HFFc6 (cell line): ENCODE results near the gene AKNA. TPM values are rescaled to one million over a fixed set of nuclear protein-coding genes. Genes with fewer than 3 reads are reported as not detected.

Source experiments
- DNase-seq: peaks from one replicate; pipeline ENCODE4 v3.0.0-alpha.2; 2018
- H3K27ac Mint-ChIP-seq: 2 replicates; pipeline ENCODE4 v1.8.0; 2020; ENCODE audit warnings: mild to moderate bottlenecking, mixed read lengths
- H3K27me3 Mint-ChIP-seq: 2 replicates; pipeline ENCODE4 v1.8.0; 2021; ENCODE audit warnings: mild to moderate bottlenecking, moderate library complexity, mixed read lengths; ENCODE audit not compliant: insufficient read depth
- H3K36me3 Mint-ChIP-seq: 2 replicates; pipeline ENCODE4 v1.8.0; 2021; ENCODE audit warnings: low read depth, mixed read lengths
- H3K4me1 Mint-ChIP-seq: 2 replicates; pipeline ENCODE4 v1.8.0; 2020; ENCODE audit warnings: low read depth, mixed read lengths
- H3K4me3 Mint-ChIP-seq: 2 replicates; pipeline ENCODE4 v1.8.0; 2020; ENCODE audit warnings: mild to moderate bottlenecking, moderate library complexity, mixed read lengths
- H3K9me3 Mint-ChIP-seq: 2 replicates; pipeline ENCODE4 v1.8.0; 2020; ENCODE audit warnings: mild to moderate bottlenecking, mixed read lengths
- total RNA-seq, 6 experiments: library from RNA; stranded (reverse); fragmentation: NEBNext Ultra II Directional; extraction: Animal tissue kit (Norgen Biotek cat#: 25700); gene quantifications; 2 replicates in 1 of 6; 3 replicates in 5 of 6; pipeline ENCODE4 v1.2.3, GENCODE V29; 2021
- TF ChIP-seq, protein P1 (sequence below): fragments of 200-600 bp; sonication (generic); IDR thresholded peaks from 2 replicates; pipeline ENCODE4 v1.5.0; 2021; ENCODE audit warnings: antibody characterized with exemption, mild to moderate bottlenecking

The AKNA gene
- total RNA-seq, 6 experiments from 2014 or later = 9.3 to 13.1 (median 11.5) TPM

DNA sequence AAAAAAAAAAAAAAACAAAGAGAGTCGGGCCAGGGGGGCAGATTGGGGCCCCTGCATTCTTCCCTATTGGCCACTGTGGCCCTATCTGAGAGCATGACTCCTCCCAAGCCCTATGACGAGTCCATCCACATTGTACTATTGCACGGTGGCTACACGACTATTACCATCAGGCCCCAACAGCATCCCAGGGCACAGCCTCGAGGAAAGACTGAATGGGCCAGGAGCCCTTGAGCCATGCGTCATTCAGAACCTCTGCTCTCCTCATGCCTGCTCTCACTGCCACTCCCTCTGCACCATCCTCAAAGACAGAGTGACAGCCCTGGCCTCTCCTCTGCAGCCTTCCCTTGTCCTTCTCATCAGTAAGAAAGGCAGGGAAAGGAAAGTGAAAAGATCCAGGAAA lies 85.1 kb downstream of the AKNA start:
- no peak overlapping the region for H3K4me3 Mint-ChIP-seq
- peaks cover 7% of the 10 kb centered on the region for H3K36me3 Mint-ChIP-seq
- H3K27me3 Mint-ChIP-seq = peaks cover 5% of the 10 kb centered on the region
- peaks cover 3% of the 10 kb centered on the region; the same call in 1 of the 2 replicates for H3K4me1 Mint-ChIP-seq
- TF ChIP-seq, protein P1, sequence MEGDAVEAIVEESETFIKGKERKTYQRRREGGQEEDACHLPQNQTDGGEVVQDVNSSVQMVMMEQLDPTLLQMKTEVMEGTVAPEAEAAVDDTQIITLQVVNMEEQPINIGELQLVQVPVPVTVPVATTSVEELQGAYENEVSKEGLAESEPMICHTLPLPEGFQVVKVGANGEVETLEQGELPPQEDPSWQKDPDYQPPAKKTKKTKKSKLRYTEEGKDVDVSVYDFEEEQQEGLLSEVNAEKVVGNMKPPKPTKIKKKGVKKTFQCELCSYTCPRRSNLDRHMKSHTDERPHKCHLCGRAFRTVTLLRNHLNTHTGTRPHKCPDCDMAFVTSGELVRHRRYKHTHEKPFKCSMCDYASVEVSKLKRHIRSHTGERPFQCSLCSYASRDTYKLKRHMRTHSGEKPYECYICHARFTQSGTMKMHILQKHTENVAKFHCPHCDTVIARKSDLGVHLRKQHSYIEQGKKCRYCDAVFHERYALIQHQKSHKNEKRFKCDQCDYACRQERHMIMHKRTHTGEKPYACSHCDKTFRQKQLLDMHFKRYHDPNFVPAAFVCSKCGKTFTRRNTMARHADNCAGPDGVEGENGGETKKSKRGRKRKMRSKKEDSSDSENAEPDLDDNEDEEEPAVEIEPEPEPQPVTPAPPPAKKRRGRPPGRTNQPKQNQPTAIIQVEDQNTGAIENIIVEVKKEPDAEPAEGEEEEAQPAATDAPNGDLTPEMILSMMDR = no peak
- H3K27ac Mint-ChIP-seq = no peak overlapping the region
- no peak for DNase-seq
- H3K9me3 Mint-ChIP-seq = no peaks in the 10 kb centered on the region

DNA sequence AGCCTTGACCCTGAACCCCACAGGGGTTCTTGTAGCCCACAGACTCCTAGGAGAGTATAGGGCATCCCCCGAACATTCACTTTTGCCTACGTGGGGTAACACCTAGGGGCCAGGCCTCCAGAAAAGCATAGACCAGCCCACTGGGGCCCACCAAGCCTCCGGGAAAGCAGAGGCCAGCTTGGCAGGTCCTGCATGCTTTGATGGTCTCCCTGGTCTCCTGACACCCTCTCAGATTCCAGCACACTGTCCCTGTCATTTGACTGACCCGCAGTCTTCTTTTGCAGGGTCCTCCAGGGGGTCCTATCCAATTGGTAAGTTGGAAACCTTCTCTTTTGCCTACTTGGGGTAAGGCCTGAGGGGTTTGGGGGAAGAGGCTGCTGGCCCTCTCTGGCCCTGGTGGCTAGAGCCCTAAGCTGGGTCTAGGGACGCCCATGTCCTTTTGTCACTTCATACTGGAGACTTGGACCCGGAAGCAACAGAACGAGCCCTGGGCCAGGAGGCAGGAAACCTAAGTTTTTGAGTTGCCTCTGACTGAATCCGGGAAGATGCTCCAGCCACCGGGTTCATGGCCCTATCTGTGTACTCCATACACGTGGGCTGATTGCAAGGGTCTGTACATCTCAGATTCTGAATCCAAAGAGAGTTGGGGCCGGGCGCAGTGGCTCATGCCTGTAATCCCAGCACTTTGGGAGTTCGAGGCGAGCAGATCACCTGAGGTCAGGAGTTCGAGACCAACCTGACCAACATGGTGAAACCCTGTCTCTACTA lies 85.8 kb downstream of the AKNA start:
- TF ChIP-seq, protein P1 = no peak
- H3K4me1 Mint-ChIP-seq = no peaks in the 10 kb centered on the region; the same call in 1 of the 2 replicates
- H3K27me3 Mint-ChIP-seq = peaks cover 2% of the 10 kb centered on the region; the same call in 1 of the 2 replicates
- H3K4me3 Mint-ChIP-seq = no peak overlapping the region
- no peaks in the 10 kb centered on the region for H3K9me3 Mint-ChIP-seq
- DNase-seq = no peak
- no peak overlapping the region for H3K27ac Mint-ChIP-seq
- H3K36me3 Mint-ChIP-seq = peaks cover 5% of the 10 kb centered on the region; the same call in 1 of the 2 replicates

DNA sequence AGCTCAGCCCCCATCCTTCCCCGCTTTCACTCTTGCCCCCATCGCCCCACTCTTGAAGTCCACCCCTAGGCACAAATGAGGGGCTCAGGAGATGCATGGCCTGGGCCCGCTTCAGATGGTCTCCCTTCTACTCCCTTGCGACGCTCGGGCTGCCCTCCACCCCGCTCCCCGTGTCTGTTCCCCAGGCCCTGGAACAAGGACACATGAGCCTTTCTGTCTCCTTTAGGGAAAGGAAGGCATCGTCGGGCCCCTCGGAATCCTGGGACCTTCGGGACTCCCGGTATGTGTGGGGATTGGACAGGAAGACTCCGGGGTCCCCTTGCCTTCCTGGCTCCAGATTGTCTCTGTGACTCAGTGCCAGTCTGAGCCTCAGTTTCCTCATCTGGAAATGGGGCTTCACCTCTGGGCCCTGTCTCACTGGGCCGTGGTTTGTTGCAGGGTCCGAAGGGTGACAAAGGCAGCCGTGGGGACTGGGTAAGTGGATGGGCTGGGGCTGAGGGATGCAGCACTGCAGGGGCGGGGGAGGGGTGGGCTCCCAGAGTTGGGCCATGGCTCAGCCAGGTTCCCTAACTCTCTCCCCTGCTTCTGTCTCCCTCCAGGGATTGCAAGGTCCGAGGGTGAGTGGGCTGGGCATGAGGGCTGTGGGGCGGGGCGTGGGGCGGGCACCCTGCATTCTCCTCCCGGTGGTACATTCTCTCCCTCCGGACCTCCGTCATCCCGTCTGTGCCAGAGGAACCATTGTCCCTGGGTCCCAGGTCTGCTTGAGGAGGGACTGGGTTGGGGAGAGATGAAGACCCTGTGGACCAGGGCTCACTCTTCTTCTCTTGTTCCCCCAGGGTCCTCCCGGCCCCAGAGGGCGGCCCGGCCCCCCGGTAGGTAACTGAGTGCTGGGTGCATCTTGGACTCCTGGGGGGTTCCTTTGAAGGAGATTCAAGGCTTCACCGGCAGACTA lies 86.7 kb downstream of the AKNA start:
- Mint-ChIP-seq H3K36me3 (peaks cover 12% of the 10 kb centered on the region), H3K27ac (no peak overlapping the region), H3K27me3 (peaks cover 2% of the 10 kb centered on the region; the same call in 1 of the 2 replicates), H3K9me3 (no peaks in the 10 kb centered on the region), H3K4me3 (no peak overlapping the region), H3K4me1 (no peaks in the 10 kb centered on the region; the same call in 1 of the 2 replicates)
- no peak for DNase-seq
- TF ChIP-seq, protein P1 = no peak

DNA sequence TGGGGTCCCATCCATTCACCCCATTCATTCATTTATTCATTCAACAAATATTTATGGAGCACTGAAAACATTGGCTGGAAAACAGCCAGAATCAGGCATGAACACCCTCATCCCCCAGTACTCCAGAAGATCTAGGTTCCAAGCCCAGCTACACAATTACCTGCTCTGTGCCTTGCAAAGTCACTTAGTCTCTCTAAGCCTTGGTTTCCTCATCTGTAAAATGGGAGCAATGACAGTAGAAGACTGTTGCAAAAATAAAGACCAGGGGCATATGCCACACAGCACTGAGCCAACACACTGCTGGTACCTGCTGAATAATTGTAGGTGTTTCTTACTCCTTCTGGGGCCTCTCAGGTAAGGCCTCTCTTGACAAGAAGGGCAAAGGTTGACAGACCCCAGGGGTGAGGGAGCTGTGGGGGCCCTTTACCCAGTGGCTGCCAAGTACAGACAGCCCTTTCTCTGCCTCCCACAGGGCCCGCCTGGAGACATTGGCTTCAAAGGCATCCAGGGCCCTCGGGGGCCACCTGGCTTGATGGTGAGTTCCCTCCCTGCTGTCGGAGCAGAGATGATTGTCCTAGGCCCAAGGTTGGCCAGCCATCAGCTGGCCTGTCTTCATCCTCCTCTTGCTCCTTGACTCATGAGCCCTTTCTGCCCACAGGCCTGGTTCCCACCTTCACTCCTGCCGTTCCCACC lies 87.5 kb downstream of the AKNA start:
- Mint-ChIP-seq H3K9me3 (no peaks in the 10 kb centered on the region), H3K4me3 (no peak overlapping the region), H3K27ac (no peak overlapping the region), H3K36me3 (peaks cover 21% of the 10 kb centered on the region), H3K27me3 (peaks cover 2% of the 10 kb centered on the region; the same call in 1 of the 2 replicates), H3K4me1 (no peaks in the 10 kb centered on the region; the same call in 1 of the 2 replicates)
- TF ChIP-seq, protein P1 = no peak
- no peak for DNase-seq
